Measurements from ENCODE around the gene NSMF. TPM values are rescaled to one million over a fixed set of nuclear protein-coding genes. Genes with fewer than 3 reads are reported as not detected.

NSMF gene
- polyA plus RNA-seq, 1 of the 3 experiments (the other 2 are of a cell fraction) = 58.8 TPM

- no peaks in the 10 kb centered on the region; a peak in 1 of 4 replicates for H3K4me1 ChIP-seq (ENCODE audit: control insufficient read depth in 1 of 2, insufficient read depth in 2 of 2, low read depth in 1 of 2, low read length in 1 of 2)
- TF ChIP-seq, protein P1, sequence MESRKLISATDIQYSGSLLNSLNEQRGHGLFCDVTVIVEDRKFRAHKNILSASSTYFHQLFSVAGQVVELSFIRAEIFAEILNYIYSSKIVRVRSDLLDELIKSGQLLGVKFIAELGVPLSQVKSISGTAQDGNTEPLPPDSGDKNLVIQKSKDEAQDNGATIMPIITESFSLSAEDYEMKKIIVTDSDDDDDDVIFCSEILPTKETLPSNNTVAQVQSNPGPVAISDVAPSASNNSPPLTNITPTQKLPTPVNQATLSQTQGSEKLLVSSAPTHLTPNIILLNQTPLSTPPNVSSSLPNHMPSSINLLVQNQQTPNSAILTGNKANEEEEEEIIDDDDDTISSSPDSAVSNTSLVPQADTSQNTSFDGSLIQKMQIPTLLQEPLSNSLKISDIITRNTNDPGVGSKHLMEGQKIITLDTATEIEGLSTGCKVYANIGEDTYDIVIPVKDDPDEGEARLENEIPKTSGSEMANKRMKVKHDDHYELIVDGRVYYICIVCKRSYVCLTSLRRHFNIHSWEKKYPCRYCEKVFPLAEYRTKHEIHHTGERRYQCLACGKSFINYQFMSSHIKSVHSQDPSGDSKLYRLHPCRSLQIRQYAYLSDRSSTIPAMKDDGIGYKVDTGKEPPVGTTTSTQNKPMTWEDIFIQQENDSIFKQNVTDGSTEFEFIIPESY (IDR thresholded peaks at IDR 0.05; ENCODE audit: borderline replicate concordance, low read depth) = no peak
- TF ChIP-seq ELF1 (IDR thresholded peaks at IDR 0.05) = no peak
- no peak for TF ChIP-seq NFIC (IDR thresholded peaks at IDR 0.05; ENCODE audit: borderline replicate concordance)
- TF ChIP-seq MAX (IDR thresholded peaks at IDR 0.05; ENCODE audit: low read depth) = no peak
- no peak for TF ChIP-seq SIN3A (IDR thresholded peaks at IDR 0.05; ENCODE audit: borderline replicate concordance, low read depth, low read length)
- no peak for TF ChIP-seq SMC3 (IDR thresholded peaks at IDR 0.05; ENCODE audit: low read depth, low read length)
- no peak for TF ChIP-seq CTCF (IDR thresholded peaks at IDR 0.05)
- TF ChIP-seq, protein P2, sequence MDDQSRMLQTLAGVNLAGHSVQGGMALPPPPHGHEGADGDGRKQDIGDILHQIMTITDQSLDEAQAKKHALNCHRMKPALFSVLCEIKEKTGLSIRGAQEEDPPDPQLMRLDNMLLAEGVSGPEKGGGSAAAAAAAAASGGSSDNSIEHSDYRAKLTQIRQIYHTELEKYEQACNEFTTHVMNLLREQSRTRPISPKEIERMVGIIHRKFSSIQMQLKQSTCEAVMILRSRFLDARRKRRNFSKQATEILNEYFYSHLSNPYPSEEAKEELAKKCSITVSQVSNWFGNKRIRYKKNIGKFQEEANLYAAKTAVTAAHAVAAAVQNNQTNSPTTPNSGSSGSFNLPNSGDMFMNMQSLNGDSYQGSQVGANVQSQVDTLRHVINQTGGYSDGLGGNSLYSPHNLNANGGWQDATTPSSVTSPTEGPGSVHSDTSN (IDR thresholded peaks at IDR 0.05) = no peak
- no peak for TF ChIP-seq IRF3 (IDR thresholded peaks at IDR 0.05; ENCODE audit: low read depth, low read length)
- TF ChIP-seq USF1 (IDR thresholded peaks at IDR 0.05; ENCODE audit: borderline replicate concordance, low read depth) = no peak
- H3K27ac ChIP-seq (ENCODE audit: low read depth in 2 of 2, low read length in 1 of 2) = no peak overlapping the region
- no peaks in the 10 kb centered on the region for H3K9me3 ChIP-seq
- H3K36me3 ChIP-seq (replicated peaks in 1 of 2; ENCODE audit: control insufficient read depth in 1 of 2, insufficient read depth in 2 of 2, low read length in 1 of 2) = no peaks in the 10 kb centered on the region
- no peaks in the 10 kb centered on the region for H3K9me2 ChIP-seq
- no peak for DNase-seq
- WGBS (ENCODE audit: low lambda C conversion rate) = 97% methylated on average over 5 of the region's 7 CpGs
- no peaks in the 10 kb centered on the region for H3F3A ChIP-seq (replicated peaks; ENCODE audit: insufficient read depth)
- no peak overlapping the region for H3K9ac ChIP-seq
- no peaks in the 10 kb centered on the region for H4K20me1 ChIP-seq (ENCODE audit: insufficient read depth)
- H2AFZ ChIP-seq (ENCODE audit: low read depth) = no peak overlapping the region
- ChIA-PET POLR2A (no interaction called here), CTCF (interaction anchor here (1.6 kb wide), 1 partner anchor 42 kb away, joined by 4 read pairs; no protein-coding TSS in a partner anchor)
- H3K4me2 ChIP-seq = no peak overlapping the region
- H3K4me3 ChIP-seq (ENCODE audit: low read depth in 2 of 2, low read length in 1 of 2) = no peak overlapping the region
- H3K27me3 ChIP-seq (ENCODE audit: insufficient read depth) = no peaks in the 10 kb centered on the region
- no peaks in the 10 kb centered on the region for H3K79me2 ChIP-seq (ENCODE audit: insufficient read depth)
Measured at GRCh38 chr9:137467896-137468295, 8.8 kb upstream of the NSMF start.
